ENCODE data around the gene EEF1AKMT3. TPM values are rescaled to one million over a fixed set of nuclear protein-coding genes. Genes with fewer than 3 reads are reported as not detected.

The EEF1AKMT3 gene
- total and polyA plus RNA-seq, 2 of the 4 experiments (the other 2 are of a cell fraction): 3.2 to 8.1 TPM

GRCh38 chr12:57727758-57728395 is 44.5 kb upstream of the EEF1AKMT3 start:
- WGBS, 2 experiments (ENCODE audit: extremely low coverage in 2 of 2, insufficient read length in 1 of 2): 13% methylated on average over 6 of the region's 21 CpGs; no CpG with 5 or more reads in 1 of the 2 experiments
- dilution Hi-C loops (cut with HindIII; ENCODE audit: low sequenced_read_pairs, unreplicated experiment): no loop called here
- BruUV-seq (replicated peaks): no TSS peak

More at GRCh38 chr12:57727758-57728395, 44.5 kb upstream of the EEF1AKMT3 start:
- in situ Hi-C loops (cut with MboI; ENCODE audit: low sequenced_read_pairs) (no loop called here), intact Hi-C loops (cut with micrococcal nuclease) (no loop called here)
- no peak overlapping the region for H4K8ac ChIP-seq (ENCODE audit: low read depth in 2 of 2, low read length in 2 of 2)
- no peak overlapping the region for H3K27ac ChIP-seq (ENCODE audit: insufficient read depth, low read length)
- H3K27me3 ChIP-seq (ENCODE audit: control insufficient read depth, insufficient read depth, low read length): peaks cover 19% of the 10 kb centered on the region
- no peak overlapping the region for H3K56ac ChIP-seq (ENCODE audit: extremely low read depth, insufficient read depth, low read length)
- no peak overlapping the region for H3K23ac ChIP-seq (ENCODE audit: low read depth, low read length)
- H2AK9ac ChIP-seq (replicated peaks; ENCODE audit: low read depth, low read length, poor library complexity): peak overlapping the region; percentile 19
- H3K4me1 ChIP-seq (ENCODE audit: control insufficient read depth, insufficient read depth, low read length): 0 out of 2 replicates have a peak, but pooled peaks cover 4% of the 10 kb centered on the region
- peaks cover 0 to 17% of the 10 kb centered on the region in 2 experiments; a peak in 1 of 4 replicates for H3K79me1 ChIP-seq (ENCODE audit: low read depth in 1 of 2, low read length in 2 of 2)
- no peak overlapping the region for H3K9ac ChIP-seq (ENCODE audit: low read depth, low read length)
- H3K18ac ChIP-seq (ENCODE audit: low read depth, low read length): no peak overlapping the region
- no peak overlapping the region for H2BK120ac ChIP-seq (ENCODE audit: low read depth, low read length)
- TF ChIP-seq, protein P1, sequence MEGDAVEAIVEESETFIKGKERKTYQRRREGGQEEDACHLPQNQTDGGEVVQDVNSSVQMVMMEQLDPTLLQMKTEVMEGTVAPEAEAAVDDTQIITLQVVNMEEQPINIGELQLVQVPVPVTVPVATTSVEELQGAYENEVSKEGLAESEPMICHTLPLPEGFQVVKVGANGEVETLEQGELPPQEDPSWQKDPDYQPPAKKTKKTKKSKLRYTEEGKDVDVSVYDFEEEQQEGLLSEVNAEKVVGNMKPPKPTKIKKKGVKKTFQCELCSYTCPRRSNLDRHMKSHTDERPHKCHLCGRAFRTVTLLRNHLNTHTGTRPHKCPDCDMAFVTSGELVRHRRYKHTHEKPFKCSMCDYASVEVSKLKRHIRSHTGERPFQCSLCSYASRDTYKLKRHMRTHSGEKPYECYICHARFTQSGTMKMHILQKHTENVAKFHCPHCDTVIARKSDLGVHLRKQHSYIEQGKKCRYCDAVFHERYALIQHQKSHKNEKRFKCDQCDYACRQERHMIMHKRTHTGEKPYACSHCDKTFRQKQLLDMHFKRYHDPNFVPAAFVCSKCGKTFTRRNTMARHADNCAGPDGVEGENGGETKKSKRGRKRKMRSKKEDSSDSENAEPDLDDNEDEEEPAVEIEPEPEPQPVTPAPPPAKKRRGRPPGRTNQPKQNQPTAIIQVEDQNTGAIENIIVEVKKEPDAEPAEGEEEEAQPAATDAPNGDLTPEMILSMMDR (conservative IDR thresholded peaks at IDR 0.05; ENCODE audit: low read depth, low read length): no peak
- TF ChIP-seq CEBPB (IDR thresholded peaks at IDR 0.05; ENCODE audit: low read depth, low read length) (no peak), BHLHE40 (IDR thresholded peaks at IDR 0.05; ENCODE audit: low read depth, low read length) (no peak), MXI1 (IDR thresholded peaks at IDR 0.05; ENCODE audit: borderline replicate concordance, low read depth, low read length) (no peak), CHD1 (IDR thresholded peaks at IDR 0.05; ENCODE audit: low read depth, low read length) (no peak), SMC3 (IDR thresholded peaks at IDR 0.05; ENCODE audit: low read depth, low read length) (no peak), MAFK (IDR thresholded peaks at IDR 0.05; ENCODE audit: low read depth, low read length) (no peak), NFE2L2 (IDR thresholded peaks at IDR 0.05; ENCODE audit: low read depth, low read length) (no peak), RFX5 (IDR thresholded peaks at IDR 0.05; ENCODE audit: low read depth, low read length) (no peak), RAD21 (IDR thresholded peaks at IDR 0.05; ENCODE audit: low read length) (no peak)
- H2BK15ac ChIP-seq (ENCODE audit: low read depth, low read length): no peak overlapping the region
- POLR2A ChIA-PET (ENCODE audit: unreplicated experiment): no interaction called here
- no peak overlapping the region for H2BK20ac ChIP-seq (ENCODE audit: low read depth, low read length)
- H4K5ac ChIP-seq (ENCODE audit: low read depth, low read length): no peak overlapping the region
- DNase-seq (no peak), ATAC-seq (ENCODE audit: low read depth) (no peak)
- H3K14ac ChIP-seq (replicated peaks; ENCODE audit: low read depth, low read length): no peak overlapping the region
- H3K36me3 ChIP-seq (ENCODE audit: control insufficient read depth, insufficient read depth, low read length): peaks cover 6% of the 10 kb centered on the region; the same call in 1 of the 2 replicates
- 0 out of 2 replicates have a peak overlapping the region, but pooled peaks have one; percentile 1 for H2AK5ac ChIP-seq (ENCODE audit: low read depth, low read length)
- peaks cover 11% of the 10 kb centered on the region; the same call in 1 of the 2 replicates for H4K20me1 ChIP-seq (ENCODE audit: insufficient read depth, low read length)
- H4K91ac ChIP-seq (ENCODE audit: insufficient read depth, low read depth, low read length): no peak overlapping the region
- no peaks in the 10 kb centered on the region for H3K9me3 ChIP-seq (ENCODE audit: control insufficient read depth, insufficient read depth, low read length)
- H3K9me1 ChIP-seq (ENCODE audit: insufficient read depth, low read length): peaks cover 6% of the 10 kb centered on the region; the same call in 1 of the 2 replicates
- H2BK5ac ChIP-seq (ENCODE audit: low read depth, low read length, poor library complexity, severe bottlenecking): no peak overlapping the region
- H3K4me2 ChIP-seq (ENCODE audit: low read depth, low read length): no peak overlapping the region
- peak overlapping the region; percentile 100 for H2AFZ ChIP-seq (replicated peaks; ENCODE audit: low read length, poor library complexity)
- no peak overlapping the region for H3K4me3 ChIP-seq (ENCODE audit: insufficient read depth, low read depth, low read length)
- no peak overlapping the region for H3K4ac ChIP-seq (ENCODE audit: low read depth, low read length)
- CTCF ChIA-PET: no interaction called here
